Spleen (tissue), 7 donors: Measurements from ENCODE around the gene BCAR1.

Source experiments
- CTCF ChIP-seq, 11 experiments: fragments of 200-600 bp in 7 of 11; fragments of 450-650 bp in 4 of 11; sonication (generic) in 4 of 11; IDR thresholded peaks in 8 of 11; conservative IDR thresholded peaks in 3 of 11; 1 replicate in 7 of 11; 2 replicates in 4 of 11; pipeline versions ENCODE4 v1.4.0 to v1.8.0; 2016 to 2021; ENCODE audit warnings: antibody characterized with exemption in 11 of 11, inconsistent platforms in 4 of 11, mild to moderate bottlenecking in 1 of 11
- POLR2A ChIP-seq, 3 donors: fragments of 450-650 bp; IDR thresholded peaks; one replicate each; pipeline ENCODE4 v1.5.1; 2017; ENCODE audit warnings: antibody characterized with exemption in 3 of 3, mild to moderate bottlenecking in 1 of 3
- POLR2AphosphoS5 ChIP-seq, 3 donors: sonication (generic); formaldehyde crosslinking; IDR thresholded peaks; one replicate each; pipeline ENCODE4 v1.5.1; 2017; ENCODE audit warnings: antibody characterized with exemption in 3 of 3
- donor health status: DM: no; HTN: no; CAD: no; lungs with moderate emphysema.
- donor health status: DM: no; HTN: no; CAD: no.
- donor health status: DM: no; HTN: no; CAD: no.

- TF ChIP-seq CTCF (IDR thresholded peaks at IDR 0.05 in 8 of 11, conservative IDR thresholded peaks at IDR 0.05 in 3 of 11) = no peak
- no peak for TF ChIP-seq POLR2AphosphoS5 (IDR thresholded peaks at IDR 0.05)
- no peak for TF ChIP-seq POLR2A (IDR thresholded peaks at IDR 0.05)
Observed at GRCh38 chr16:75233611-75233938, 17.8 kb downstream of the BCAR1 start.
